ENCODE measurements around the gene SNPH.

Gene SNPH

GRCh38 chr20:1267809-1268374 is 1.8 kb downstream of the SNPH start:
- H3K4me1 Mint-ChIP-seq = peaks cover 16% of the 10 kb centered on the region

GRCh38 chr20:1269235-1269634 is 3.1 kb downstream of the SNPH start:
- Mint-ChIP-seq H3K36me3 (ENCODE audit: low read depth) (no peaks in the 10 kb centered on the region), H3K4me1 (peaks cover 16% of the 10 kb centered on the region), H3K9me3 (no peaks in the 10 kb centered on the region), H3K27me3 (ENCODE audit: low read depth, poor library complexity) (peaks cover 18% of the 10 kb centered on the region), H3K4me3 (no peak overlapping the region), H3K27ac (no peak overlapping the region)
- no peak for DNase-seq
- TF ChIP-seq CTCF (IDR thresholded peaks at IDR 0.05) = no peak

More at GRCh38 chr20:1267809-1268374, 1.8 kb downstream of the SNPH start:
- Mint-ChIP-seq H3K36me3 (ENCODE audit: low read depth) (no peaks in the 10 kb centered on the region), H3K9me3 (peaks cover 4% of the 10 kb centered on the region), H3K27me3 (ENCODE audit: low read depth, poor library complexity) (peaks cover 15% of the 10 kb centered on the region), H3K27ac (no peak overlapping the region), H3K4me3 (peak overlapping the region; percentile 39)
- no peak for DNase-seq
- TF ChIP-seq CTCF (IDR thresholded peaks at IDR 0.05) = no peak

- Mint-ChIP-seq H3K27ac (no peak overlapping the region), H3K4me1 (peaks cover 15% of the 10 kb centered on the region), H3K36me3 (ENCODE audit: low read depth) (no peaks in the 10 kb centered on the region), H3K9me3 (no peaks in the 10 kb centered on the region), H3K4me3 (no peak overlapping the region), H3K27me3 (ENCODE audit: low read depth, poor library complexity) (peaks cover 21% of the 10 kb centered on the region)
- TF ChIP-seq CTCF (IDR thresholded peaks at IDR 0.05) = no peak
- no peak for DNase-seq
Measured at GRCh38 chr20:1269850-1270249, 3.8 kb downstream of the SNPH start.

- no peak for TF ChIP-seq CTCF (IDR thresholded peaks at IDR 0.05)
- Mint-ChIP-seq H3K27ac (no peak overlapping the region), H3K9me3 (no peaks in the 10 kb centered on the region), H3K36me3 (ENCODE audit: low read depth) (no peaks in the 10 kb centered on the region), H3K27me3 (ENCODE audit: low read depth, poor library complexity) (peaks cover 9% of the 10 kb centered on the region), H3K4me3 (no peak overlapping the region), H3K4me1 (peaks cover 5% of the 10 kb centered on the region)
- DNase-seq = no peak
Measured at GRCh38 chr20:1272368-1273100, 6.4 kb downstream of the SNPH start.

- Mint-ChIP-seq H3K4me3 (no peak overlapping the region), H3K27me3 (ENCODE audit: low read depth, poor library complexity) (peaks cover 9% of the 10 kb centered on the region), H3K36me3 (ENCODE audit: low read depth) (no peaks in the 10 kb centered on the region), H3K9me3 (no peaks in the 10 kb centered on the region), H3K4me1 (peaks cover 5% of the 10 kb centered on the region), H3K27ac (no peak overlapping the region)
- DNase-seq = no peak
- no peak for TF ChIP-seq CTCF (IDR thresholded peaks at IDR 0.05)
Measured at GRCh38 chr20:1273366-1273765, 7.3 kb downstream of the SNPH start.
